Lower leg skin (tissue), 4 donors: ENCODE measurements around the gene KLHL35. TPM values are rescaled to one million over a fixed set of nuclear protein-coding genes. Genes with fewer than 3 reads are reported as not detected.

Source experiments
- DNase-seq, 2 donors: peaks; one replicate each; pipeline ENCODE4 v3.0.0-alpha.2; 2019; ENCODE audit warnings: low spot score in 2 of 2
- H3K4me3 ChIP-seq: fragments of 200-600 bp; sonication (generic); 2 replicates; pipeline ENCODE4 v1.5.1; 2017; ENCODE audit warnings: mild to moderate bottlenecking, low read depth; ENCODE audit not compliant: poor library complexity, severe bottlenecking
- CTCF ChIP-seq, 3 donors: fragments of 450-650 bp; IDR thresholded peaks; one replicate each; pipeline ENCODE4 v1.5.1; 2016; ENCODE audit warnings: antibody characterized with exemption in 3 of 3, mild to moderate bottlenecking in 3 of 3, moderate library complexity in 2 of 3
- POLR2A ChIP-seq, 2 donors: fragments of 450-650 bp; IDR thresholded peaks; one replicate each; pipeline ENCODE4 v1.6.1; 2016 to 2017; ENCODE audit warnings: antibody characterized with exemption in 2 of 2, mild to moderate bottlenecking in 1 of 2, moderate library complexity in 1 of 2
- WGBS, 2 donors: methylation state at CpG; one replicate each; pipeline ENCODE4 v1.1.5; 2018; 5-methylcytosine and 5-hydroxymethylcytosine counted together
- intact Hi-C: fragments of 100-400 bp; cut with DNase I; formaldehyde crosslinking; loops from one replicate; pipeline ENCODE4 v1.15.0; 2023; ENCODE audit warnings: low total_unique reads
- total RNA-seq, 4 donors: library from RNA; depleted of rRNA; stranded (reverse); fragments of >200 nt; gene quantifications; one replicate each; pipeline ENCODE4 v1.1.0, GENCODE V29; 2016

The KLHL35 gene
- total RNA-seq, 4 donors from 2014 or later, result 1.0 to 4.3 (median 3.8) TPM; not detected in 1

GRCh38 chr11:75408957-75409219 lies 24.1 kb downstream of the KLHL35 start:
- no peak overlapping the region for H3K4me3 ChIP-seq
- DNase-seq, result no peak
- WGBS, 2 donors, result 91 to 99% methylated on average over 2 of the region's 2 CpGs
- intact Hi-C loops, result no loop called here
- no peak for TF ChIP-seq CTCF (IDR thresholded peaks at IDR 0.05)
- no peak for TF ChIP-seq POLR2A (IDR thresholded peaks at IDR 0.05)

GRCh38 chr11:75406338-75406777 lies 26.6 kb downstream of the KLHL35 start:
- no peak for TF ChIP-seq POLR2A (IDR thresholded peaks at IDR 0.05)
- no peak for TF ChIP-seq CTCF (IDR thresholded peaks at IDR 0.05)
- WGBS, 2 donors, result 11 to 15% methylated on average over 1 of the region's 1 CpG
- DNase-seq, result no peak
- intact Hi-C loops, result no loop called here
- H3K4me3 ChIP-seq, result no peak overlapping the region

- DNase-seq, result no peak
- WGBS, 2 donors, result 80 to 82% methylated on average over 14 to 15 of the region's 15 CpGs
- intact Hi-C loops, result no loop called here
- TF ChIP-seq CTCF (IDR thresholded peaks at IDR 0.05) (no peak), POLR2A (IDR thresholded peaks at IDR 0.05) (no peak)
- H3K4me3 ChIP-seq, result no peak overlapping the region
Measured at GRCh38 chr11:75403983-75404658, 28.9 kb downstream of the KLHL35 start.

- TF ChIP-seq CTCF (IDR thresholded peaks at IDR 0.05) (no peak), POLR2A (IDR thresholded peaks at IDR 0.05) (no peak)
- 48 to 54% methylated on average over 1 of the region's 1 CpG for WGBS, 2 donors
- no peak overlapping the region for H3K4me3 ChIP-seq
- DNase-seq, result no peak
- intact Hi-C loops, result no loop called here
Measured at GRCh38 chr11:75403037-75403436, 30.0 kb downstream of the KLHL35 start.

- TF ChIP-seq POLR2A (IDR thresholded peaks at IDR 0.05) (no peak), CTCF (IDR thresholded peaks at IDR 0.05) (no peak)
- 88 to 89% methylated on average over 10 of the region's 10 CpGs for WGBS, 2 donors
- intact Hi-C loops, result no loop called here
- H3K4me3 ChIP-seq, result no peak overlapping the region
- no peak for DNase-seq
Measured at GRCh38 chr11:75402002-75402773, 30.8 kb downstream of the KLHL35 start.
